Nephron progenitor cell (in vitro differentiated cells): Measurements from ENCODE around the gene GNG8.
"Not testable (repeated sequence)": the region's sequence is repeated elsewhere in the genome, so short reads cannot be mapped to it uniquely, and the experiment has no call there.

ENCODE experiments used
- DNase-seq: peaks from one replicate; pipeline ENCODE4 v3.0.0; 2021
- H3K27ac Mint-ChIP-seq: 2 replicates; pipeline ENCODE4 v1.8.0; 2021; ENCODE audit warnings: mild to moderate bottlenecking, moderate library complexity, mixed read lengths
- H3K27me3 Mint-ChIP-seq: 2 replicates; pipeline ENCODE4 v1.8.0; 2021; ENCODE audit warnings: mild to moderate bottlenecking, low read depth, mixed read lengths; ENCODE audit not compliant: poor library complexity
- H3K36me3 Mint-ChIP-seq: 2 replicates; pipeline ENCODE4 v1.8.0; 2021; ENCODE audit warnings: low read depth, mixed read lengths
- H3K4me1 Mint-ChIP-seq: 2 replicates; pipeline ENCODE4 v1.8.0; 2021; ENCODE audit warnings: mixed read lengths
- H3K4me3 Mint-ChIP-seq: 2 replicates; pipeline ENCODE4 v1.8.0; 2021; ENCODE audit warnings: mild to moderate bottlenecking, moderate library complexity, mixed read lengths
- H3K9me3 Mint-ChIP-seq: 2 replicates; pipeline ENCODE4 v1.8.0; 2021; ENCODE audit warnings: mild to moderate bottlenecking, moderate library complexity, mixed read lengths
- TF ChIP-seq, protein P1 (sequence below): fragments of 200-600 bp; sonication (generic); IDR thresholded peaks from 2 replicates; pipeline ENCODE4 v1.5.0; 2021; ENCODE audit warnings: antibody characterized with exemption

GNG8 gene

GRCh38 chr19:46631481-46631880, 4.5 kb downstream of the GNG8 start:
- H3K36me3 Mint-ChIP-seq: no peaks in the 10 kb centered on the region
- DNase-seq: no peak
- peaks cover 18% of the 10 kb centered on the region for H3K27me3 Mint-ChIP-seq
- H3K4me3 Mint-ChIP-seq: peak overlapping the region; percentile 9
- TF ChIP-seq, protein P1, sequence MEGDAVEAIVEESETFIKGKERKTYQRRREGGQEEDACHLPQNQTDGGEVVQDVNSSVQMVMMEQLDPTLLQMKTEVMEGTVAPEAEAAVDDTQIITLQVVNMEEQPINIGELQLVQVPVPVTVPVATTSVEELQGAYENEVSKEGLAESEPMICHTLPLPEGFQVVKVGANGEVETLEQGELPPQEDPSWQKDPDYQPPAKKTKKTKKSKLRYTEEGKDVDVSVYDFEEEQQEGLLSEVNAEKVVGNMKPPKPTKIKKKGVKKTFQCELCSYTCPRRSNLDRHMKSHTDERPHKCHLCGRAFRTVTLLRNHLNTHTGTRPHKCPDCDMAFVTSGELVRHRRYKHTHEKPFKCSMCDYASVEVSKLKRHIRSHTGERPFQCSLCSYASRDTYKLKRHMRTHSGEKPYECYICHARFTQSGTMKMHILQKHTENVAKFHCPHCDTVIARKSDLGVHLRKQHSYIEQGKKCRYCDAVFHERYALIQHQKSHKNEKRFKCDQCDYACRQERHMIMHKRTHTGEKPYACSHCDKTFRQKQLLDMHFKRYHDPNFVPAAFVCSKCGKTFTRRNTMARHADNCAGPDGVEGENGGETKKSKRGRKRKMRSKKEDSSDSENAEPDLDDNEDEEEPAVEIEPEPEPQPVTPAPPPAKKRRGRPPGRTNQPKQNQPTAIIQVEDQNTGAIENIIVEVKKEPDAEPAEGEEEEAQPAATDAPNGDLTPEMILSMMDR: no peak
- H3K9me3 Mint-ChIP-seq: no peaks in the 10 kb centered on the region
- H3K4me1 Mint-ChIP-seq: peaks cover 42% of the 10 kb centered on the region
- peak overlapping the region; percentile 17 for H3K27ac Mint-ChIP-seq

- DNase-seq: no peak
- H3K4me1 Mint-ChIP-seq: peaks cover 42% of the 10 kb centered on the region
- H3K36me3 Mint-ChIP-seq: no peaks in the 10 kb centered on the region
- no peaks in the 10 kb centered on the region for H3K9me3 Mint-ChIP-seq
- H3K27me3 Mint-ChIP-seq: peaks cover 18% of the 10 kb centered on the region
- TF ChIP-seq, protein P1: no peak
- no peak overlapping the region for H3K27ac Mint-ChIP-seq
- no peak overlapping the region for H3K4me3 Mint-ChIP-seq
These were observed 5.3 kb downstream of the GNG8 start for GRCh38 chr19:46630586-46631205.

GRCh38 chr19:46629546-46630025, 6.4 kb downstream of the GNG8 start:
- peaks cover 46% of the 10 kb centered on the region for H3K4me1 Mint-ChIP-seq
- no peak for DNase-seq
- TF ChIP-seq, protein P1: no peak
- H3K36me3 Mint-ChIP-seq: no peaks in the 10 kb centered on the region
- H3K4me3 Mint-ChIP-seq: no peak overlapping the region
- H3K27me3 Mint-ChIP-seq: peaks cover 23% of the 10 kb centered on the region
- no peaks in the 10 kb centered on the region for H3K9me3 Mint-ChIP-seq
- no peak overlapping the region for H3K27ac Mint-ChIP-seq

GRCh38 chr19:46628970-46629369, 7.0 kb downstream of the GNG8 start:
- not testable (repeated sequence) for H3K27ac Mint-ChIP-seq, DNase-seq, H3K36me3 Mint-ChIP-seq, H3K4me3 Mint-ChIP-seq, H3K9me3 Mint-ChIP-seq
- Mint-ChIP-seq H3K27me3 (peaks cover 24% of the 10 kb centered on the region), H3K4me1 (peaks cover 51% of the 10 kb centered on the region)

DNA sequence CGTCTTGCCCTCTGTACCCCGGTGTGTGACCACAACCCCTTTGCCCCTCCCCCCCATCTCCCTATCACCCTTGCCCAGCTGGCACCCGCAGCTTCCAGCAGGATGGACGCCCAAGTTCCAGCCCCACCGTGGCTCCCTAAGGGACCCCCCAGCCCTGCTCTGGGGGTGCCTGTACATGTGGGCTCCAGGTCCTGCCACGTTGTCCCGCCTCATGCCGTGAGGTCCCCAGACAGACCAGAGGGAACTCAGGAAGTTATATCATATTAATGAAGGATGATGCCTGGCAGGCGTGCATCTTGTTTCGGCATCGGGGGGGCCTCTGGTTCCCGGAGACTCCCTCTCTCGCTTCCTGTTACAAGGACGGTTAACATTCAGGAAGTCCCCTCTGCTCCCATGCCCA, 9.6 kb downstream of the GNG8 start:
- no peaks in the 10 kb centered on the region for H3K9me3 Mint-ChIP-seq
- H3K4me3 Mint-ChIP-seq: no peak overlapping the region
- H3K4me1 Mint-ChIP-seq: peaks cover 44% of the 10 kb centered on the region
- DNase-seq: no peak
- TF ChIP-seq, protein P1: no peak
- H3K27ac Mint-ChIP-seq: peak overlapping the region; percentile 39
- no peaks in the 10 kb centered on the region for H3K36me3 Mint-ChIP-seq
- H3K27me3 Mint-ChIP-seq: peaks cover 15% of the 10 kb centered on the region

DNA sequence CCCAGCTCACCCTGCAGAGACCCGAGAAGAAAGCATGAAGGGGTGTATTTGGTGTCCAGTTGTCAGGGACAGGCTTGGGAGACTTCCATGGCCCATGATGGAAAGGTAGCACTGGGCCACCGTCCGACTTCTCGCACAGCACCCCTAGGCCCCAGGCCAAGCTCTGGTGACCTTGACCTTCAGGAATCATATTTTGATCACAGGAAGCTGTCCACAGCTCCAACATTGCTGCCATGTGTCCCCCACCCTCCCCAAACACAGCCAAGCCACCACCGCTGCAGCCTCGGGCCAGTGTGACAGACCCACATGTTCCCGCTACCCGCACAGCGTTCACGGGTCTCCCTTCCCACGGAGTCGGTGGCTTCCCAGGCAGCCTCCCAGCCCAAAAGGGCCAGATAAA, 10.3 kb downstream of the GNG8 start:
- no peak overlapping the region for H3K4me3 Mint-ChIP-seq
- H3K9me3 Mint-ChIP-seq: no peaks in the 10 kb centered on the region
- H3K4me1 Mint-ChIP-seq: peaks cover 44% of the 10 kb centered on the region
- TF ChIP-seq, protein P1: no peak
- no peak overlapping the region for H3K27ac Mint-ChIP-seq
- peaks cover 15% of the 10 kb centered on the region for H3K27me3 Mint-ChIP-seq
- no peaks in the 10 kb centered on the region for H3K36me3 Mint-ChIP-seq
- DNase-seq: no peak
